Measurements from ENCODE around the gene CAPN11. TPM values are rescaled to one million over a fixed set of nuclear protein-coding genes. Genes with fewer than 3 reads are reported as not detected.

The CAPN11 gene
- total and polyA plus RNA-seq, 9 of the 15 experiments (the other 6 are each of a cell fraction or from before 2014, with no cell fraction given) = 0.03 to 0.61 (median 0.17) TPM; not detected in 1

GRCh38 chr6:44151348-44152108 lies 7.1 kb upstream of the CAPN11 start (continued):
- TF ChIP-seq PREB (CRISPR knock-in tag; IDR thresholded peaks at IDR 0.05) (0 out of 2 replicates have a peak, but pooled peaks have one; percentile 38), NCOR1 (IDR thresholded peaks at IDR 0.05) (peak; percentile 41; the same call in 1 of the 2 replicates), DPF2 (IDR thresholded peaks at IDR 0.05) (peak; percentile 45; the same call in 1 of the 2 replicates), ZNF12 (CRISPR knock-in tag; IDR thresholded peaks at IDR 0.05) (0 out of 2 replicates have a peak, but pooled peaks have one; percentile 23)

GRCh38 chr6:44152109-44152461 lies 6.5 kb upstream of the CAPN11 start:
- no TSS peak for BruUV-seq (replicated peaks)
- WGBS (ENCODE audit: insufficient coverage, low coverage, missing lambda C conversion rate) = 40% methylated on average over 8 of the region's 8 CpGs
- no peaks in the 10 kb centered on the region for H3K9me3 ChIP-seq (replicated peaks; ENCODE audit: control insufficient read depth, insufficient read depth, low read depth, low read length)
- H3K9me1 ChIP-seq (ENCODE audit: control insufficient read depth, insufficient read depth, low read length) = no peaks in the 10 kb centered on the region
- intact Hi-C loops (cut with micrococcal nuclease) = loop anchor here (1.0 to 5.0 kb wide), 2 partner anchors 35 to 56 kb away; no protein-coding TSS in a partner anchor
- ChIA-PET CTCF (ENCODE audit: low intra/inter-chr PET ratio) (interaction anchor here (0.6 to 2.2 kb wide), 6 partner anchors 52 to 761 kb away, joined by 3 to 15 read pairs (median 8); partner anchors contain the start of gene VEGFA), POLR2A (interaction anchor here (0.7 to 2.3 kb wide), 3 partner anchors 9 to 95 kb away, joined by 4 to 10 read pairs (median 4); partner anchors contain the start of gene HSP90AB1)
- H3K9ac ChIP-seq (ENCODE audit: insufficient read depth in 1 of 2, low read depth in 2 of 2, low read length in 2 of 2) = peak overlapping the region in 1 of 2 experiments; percentile 10; a peak in 2 of 4 replicates
- H3K36me3 ChIP-seq (ENCODE audit: control insufficient read depth, insufficient read depth, low read length) = peaks cover 60% of the 10 kb centered on the region
- no peak overlapping the region for H2AFZ ChIP-seq (ENCODE audit: low read depth, low read length)
- no peak overlapping the region for H3K4me3 ChIP-seq
- H3K27me3 ChIP-seq (ENCODE audit: control insufficient read depth in 2 of 2, insufficient read depth in 2 of 2, low read length in 2 of 2) = no peaks in the 10 kb centered on the region
- in situ Hi-C loops (cut with MboI) = loop anchor here (5.0 kb wide), 1 partner anchor 50 kb away; no protein-coding TSS in a partner anchor
- peaks cover 0 to 26% of the 10 kb centered on the region in 2 experiments; a peak in 3 of 5 replicates for H3K4me1 ChIP-seq (replicated peaks in 1 of 2; ENCODE audit: control insufficient read depth in 2 of 2, insufficient read depth in 2 of 2, low read length in 2 of 2)
- FAIRE-seq = no peak
- H4K20me1 ChIP-seq (replicated peaks; ENCODE audit: control insufficient read depth, insufficient read depth, low read length) = peaks cover 3% of the 10 kb centered on the region; the same call in 1 of the 2 replicates
- no peak for DNase-seq (ENCODE audit: extremely low read depth in 1 of 4, low spot score in 3 of 4)
- H3K79me2 ChIP-seq (ENCODE audit: control insufficient read depth, insufficient read depth, low read length) = no peaks in the 10 kb centered on the region
- H3K27ac ChIP-seq (ENCODE audit: extremely low read depth, low read depth, low read length) = no peak overlapping the region
- peak; percentile 13 for ATAC-seq
- no peak overlapping the region; the same call in 1 of the 2 replicates for H3K4me2 ChIP-seq (ENCODE audit: insufficient read depth, low read length)
- no peak for TF ChIP-seq ADNP (tag; IDR thresholded peaks at IDR 0.05)
- TF ChIP-seq ZNF507 (tag; conservative IDR thresholded peaks at IDR 0.05) = no peak
- TF ChIP-seq HIVEP1 (CRISPR knock-in tag; IDR thresholded peaks at IDR 0.05) = no peak
- TF ChIP-seq TCF15 (CRISPR knock-in tag; IDR thresholded peaks at IDR 0.05) = no peak
- TF ChIP-seq C11orf30 (IDR thresholded peaks at IDR 0.05; ENCODE audit: low read depth) = no peak
- no peak for TF ChIP-seq CCAR2 (IDR thresholded peaks at IDR 0.05; ENCODE audit: low read depth, low read length)
- 0 out of 2 replicates have a peak, but pooled peaks have one; percentile 15 for TF ChIP-seq ZNF12 (CRISPR knock-in tag; IDR thresholded peaks at IDR 0.05)
- TF ChIP-seq ZNF586 (CRISPR knock-in tag; conservative IDR thresholded peaks at IDR 0.05) = no peak
- TF ChIP-seq DNMT1 (IDR thresholded peaks at IDR 0.05) = no peak
- peak; percentile 2; the same call in 1 of the 2 replicates for TF ChIP-seq RBFOX2 (IDR thresholded peaks at IDR 0.05; ENCODE audit: low read depth, low read length)
- no peak for TF ChIP-seq KLF13 (tag; IDR thresholded peaks at IDR 0.05; ENCODE audit: borderline replicate concordance, low read depth)
- TF ChIP-seq ELK3 (CRISPR knock-in tag; IDR thresholded peaks at IDR 0.05) = no peak
- 0 out of 4 replicates have a peak, but pooled peaks of 1 of the 2 experiments have one; percentile 0 for TF ChIP-seq SRF (CRISPR knock-in tag; IDR thresholded peaks at IDR 0.05)
- no peak for TF ChIP-seq PHF21A (IDR thresholded peaks at IDR 0.05; ENCODE audit: borderline replicate concordance, low read depth)
- 0 out of 2 replicates have a peak, but pooled peaks have one; percentile 2 for TF ChIP-seq MTA3 (IDR thresholded peaks at IDR 0.05; ENCODE audit: borderline replicate concordance)

Measured in K562 (cell line).